K562 (cell line): ENCODE data around the gene MYL9. TPM values are rescaled to one million over a fixed set of nuclear protein-coding genes. Genes with fewer than 3 reads are reported as not detected.
A peak's percentile ranks its signal among the peaks of the same experiment; 100 is the strongest.

Experiments used
- BRD9 ChIP-seq: fragments of 450-650 bp; IDR thresholded peaks from 2 replicates; pipeline ENCODE4 v1.6.1; 2018; ENCODE audit warnings: low read depth; ENCODE audit not compliant: partially characterized antibody
- CCAR2 ChIP-seq: fragments of 200-400 bp; formaldehyde crosslinking; IDR thresholded peaks from 2 replicates; pipeline ENCODE4 v1.6.1; 2017; ENCODE audit warnings: mild to moderate bottlenecking, low read depth, low read length
- ESRRA ChIP-seq: fragments of 450-650 bp; IDR thresholded peaks from 2 replicates; pipeline ENCODE4 v1.6.1; 2014; ENCODE audit warnings: low read depth, mild to moderate bottlenecking, moderate library complexity, borderline replicate concordance
- MCM2 ChIP-seq: fragments of 450-650 bp; IDR thresholded peaks from 2 replicates; pipeline ENCODE4 v1.6.1; 2017; ENCODE audit warnings: low read depth, mild to moderate bottlenecking
- MTA2 ChIP-seq: fragments of 450-650 bp; IDR thresholded peaks from 2 replicates; pipeline ENCODE4 v1.6.1; 2016; ENCODE audit warnings: low read depth
- PCBP2 ChIP-seq: fragments of 200-400 bp; formaldehyde crosslinking; IDR thresholded peaks from 2 replicates; pipeline ENCODE4 v1.6.1; 2018; ENCODE audit warnings: low read length, low read depth, mild to moderate bottlenecking, moderate library complexity; ENCODE audit not compliant: poor library complexity, severe bottlenecking
- POLR2G ChIP-seq: fragments of 200-400 bp; formaldehyde crosslinking; IDR thresholded peaks from 2 replicates; pipeline ENCODE4 v1.6.1; 2017; ENCODE audit warnings: low read depth, mild to moderate bottlenecking, antibody characterized with exemption, low read length, moderate library complexity
- RBM25 ChIP-seq: fragments of 200-400 bp; formaldehyde crosslinking; IDR thresholded peaks from 2 replicates; pipeline ENCODE4 v1.6.1; 2018; ENCODE audit warnings: low read length, low read depth, moderate library complexity; ENCODE audit not compliant: severe bottlenecking
- TAF9B ChIP-seq: fragments of 450-650 bp; IDR thresholded peaks from 2 replicates; pipeline ENCODE4 v1.6.1; 2018; ENCODE audit warnings: mild to moderate bottlenecking; ENCODE audit not compliant: partially characterized antibody
- WHSC1 ChIP-seq: IDR thresholded peaks from one replicate; pipeline ENCODE4 v1.6.1; 2012; ENCODE audit warnings: low read length, control low read depth, inconsistent platforms
- ZBTB8A ChIP-seq: fragments of 450-650 bp; IDR thresholded peaks from 2 replicates; pipeline ENCODE4 v1.6.1; 2018; ENCODE audit warnings: mild to moderate bottlenecking, moderate library complexity; ENCODE audit not compliant: partially characterized antibody
- polyA plus RNA-seq, 8 experiments: library from polyadenylated mRNA; depleted of rRNA in 4 of 8; stranded (reverse) in 5 of 8; unstranded in 3 of 8; fragments of >200 nt; fragmentation: Nextera tagmentation in 2 of 8; fragmentation: Illumina TruSeq in 1 of 8; extraction: Ambion mirVana in 2 of 8; extraction: Trizol in 1 of 8; gene quantifications; 2 replicates each; pipeline versions ENCODE4 v1.2.1 to v1.2.3, GENCODE V29; 2011 to 2014; ENCODE audit warnings: inconsistent platforms in 1 of 8, missing spikeins in 1 of 8
- total RNA-seq, 7 experiments: library from RNA; depleted of rRNA in 6 of 7; stranded (reverse); fragments of >200 nt in 6 of 7; fragmentation: Illumina TruSeq in 2 of 7; extraction: Trizol in 2 of 7; gene quantifications; 2 replicates each; pipeline versions ENCODE4 v1.2.1 to v1.2.3, GENCODE V29; 2011 to 2021; ENCODE audit warnings: low replicate concordance in 1 of 7
- TF ChIP-seq, protein P1 (sequence below): fragments of 450-650 bp; formaldehyde crosslinking; IDR thresholded peaks from 2 replicates; pipeline ENCODE4 v1.4.0; 2022; ENCODE audit warnings: missing genetic modification characterization

Gene MYL9
- total and polyA plus RNA-seq, 9 of the 15 experiments (the other 6 are each of a cell fraction or from before 2014, with no cell fraction given), result 0.11 to 3.2 (median 0.81) TPM; not detected in 1

DNA sequence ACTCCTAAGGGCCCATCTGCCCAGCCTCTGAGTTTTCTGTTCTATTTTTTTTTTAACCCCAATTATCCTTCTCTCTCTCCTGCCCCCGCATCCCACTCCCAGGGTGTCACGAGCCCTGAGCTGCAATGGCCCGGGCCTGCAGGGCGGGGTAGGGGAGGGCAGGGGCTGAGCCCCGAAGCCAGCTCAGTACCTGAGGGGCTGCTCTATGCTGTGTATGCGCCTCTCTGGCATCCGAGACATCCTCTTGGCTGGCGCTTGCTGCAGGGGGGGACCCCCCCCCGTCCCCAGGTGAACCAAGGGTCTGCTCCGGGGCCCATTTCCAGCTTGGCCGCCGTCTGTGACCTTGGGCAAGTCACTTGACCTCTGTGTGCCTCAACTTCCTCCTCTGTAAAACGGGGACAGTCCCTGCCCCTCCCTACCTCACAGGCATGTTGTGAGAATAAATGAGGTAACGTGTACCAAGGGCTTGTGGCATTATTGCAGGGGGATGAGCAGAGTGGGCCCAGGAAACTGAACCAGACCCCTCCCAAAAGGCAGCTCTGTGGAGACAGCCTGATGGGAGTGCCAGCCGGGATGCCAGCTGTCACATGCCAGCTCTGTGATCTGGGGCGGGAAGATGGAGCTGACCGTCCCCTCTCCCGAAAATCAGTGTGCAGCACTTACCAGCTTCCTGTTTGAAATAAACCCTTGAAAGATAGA is 13.0 kb upstream of the MYL9 start (continued):
- TF ChIP-seq RBM25 (peak; percentile 19), POLR2G (peak; percentile 28), ZBTB8A (no peak), ESRRA (peak; percentile 96), MCM2 (no peak), CCAR2 (no peak), TAF9B (no peak), WHSC1 (no peak), PCBP2 (no peak), BRD9 (no peak), MTA2 (no peak)
- TF ChIP-seq, protein P1, sequence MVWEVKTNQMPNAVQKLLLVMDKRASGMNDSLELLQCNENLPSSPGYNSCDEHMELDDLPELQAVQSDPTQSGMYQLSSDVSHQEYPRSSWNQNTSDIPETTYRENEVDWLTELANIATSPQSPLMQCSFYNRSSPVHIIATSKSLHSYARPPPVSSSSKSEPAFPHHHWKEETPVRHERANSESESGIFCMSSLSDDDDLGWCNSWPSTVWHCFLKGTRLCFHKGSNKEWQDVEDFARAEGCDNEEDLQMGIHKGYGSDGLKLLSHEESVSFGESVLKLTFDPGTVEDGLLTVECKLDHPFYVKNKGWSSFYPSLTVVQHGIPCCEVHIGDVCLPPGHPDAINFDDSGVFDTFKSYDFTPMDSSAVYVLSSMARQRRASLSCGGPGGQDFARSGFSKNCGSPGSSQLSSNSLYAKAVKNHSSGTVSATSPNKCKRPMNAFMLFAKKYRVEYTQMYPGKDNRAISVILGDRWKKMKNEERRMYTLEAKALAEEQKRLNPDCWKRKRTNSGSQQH (CRISPR knock-in tag), result no peak
